HG02623 (cell line): ENCODE data around the gene PODXL.
A peak's percentile ranks its signal among the peaks of the same experiment; 100 is the strongest.

Experiments used
- ATAC-seq: cut with Tn5 transposase; IDR thresholded peaks from one replicate; pipeline ENCODE4 v1.9.1; 2021; ENCODE audit warnings: moderate library complexity; ENCODE audit not compliant: unreplicated experiment

The PODXL gene

GRCh38 chr7:131556053-131556908 lies at the start of gene PODXL:
Gene PODXL, minus strand, starts transcription at chr7:131556628. Its CDS starts 269 bp downstream, at chr7:131556359.
- ATAC-seq: peak; percentile 62

GRCh38 chr7:131605280-131605878 lies 49.0 kb upstream of the PODXL start:
- no peak for ATAC-seq

GRCh38 chr7:131604841-131605279 lies 48.4 kb upstream of the PODXL start:
- no peak for ATAC-seq

GRCh38 chr7:131603932-131604331 lies 47.5 kb upstream of the PODXL start:
- no peak for ATAC-seq

- ATAC-seq: no peak
Measured at GRCh38 chr7:131602994-131603372, 46.6 kb upstream of the PODXL start.

- ATAC-seq: no peak
Measured at GRCh38 chr7:131602304-131602993, 46.0 kb upstream of the PODXL start.

GRCh38 chr7:131600085-131600881 lies 43.9 kb upstream of the PODXL start:
- no peak for ATAC-seq

- no peak for ATAC-seq
Measured at GRCh38 chr7:131596785-131597184, 40.4 kb upstream of the PODXL start.

- ATAC-seq: no peak
Measured at GRCh38 chr7:131595699-131596098, 39.3 kb upstream of the PODXL start.

GRCh38 chr7:131591687-131592319 lies 35.4 kb upstream of the PODXL start:
- ATAC-seq: no peak

- ATAC-seq: no peak
Measured at GRCh38 chr7:131587315-131587923, 31.0 kb upstream of the PODXL start.

- ATAC-seq: no peak
Measured at GRCh38 chr7:131586759-131587158, 30.3 kb upstream of the PODXL start.

GRCh38 chr7:131586259-131586658 lies 29.8 kb upstream of the PODXL start:
- no peak for ATAC-seq

- ATAC-seq: no peak
Measured at GRCh38 chr7:131583430-131583829, 27.0 kb upstream of the PODXL start.

- ATAC-seq: no peak
Measured at GRCh38 chr7:131581241-131582051, 25.0 kb upstream of the PODXL start.

- no peak for ATAC-seq
Measured at GRCh38 chr7:131578602-131579001, 22.2 kb upstream of the PODXL start.

- ATAC-seq: no peak
Measured at GRCh38 chr7:131574741-131575140, 18.3 kb upstream of the PODXL start.

- no peak for ATAC-seq
Measured at GRCh38 chr7:131570401-131570800, 14.0 kb upstream of the PODXL start.

GRCh38 chr7:131568970-131569369 lies 12.5 kb upstream of the PODXL start:
- no peak for ATAC-seq
